Pancreas (tissue), 10 donors: ENCODE data around the gene PSEN2. TPM values are rescaled to one million over a fixed set of nuclear protein-coding genes. Genes with fewer than 3 reads are reported as not detected.

Experiments
- ATAC-seq, 4 donors: fragments of 200-7000 bp; cut with Tn5 transposase; one replicate each; pipeline versions ENCODE4 v1.8.0 to v1.9.1; 2020; ENCODE audit warnings: mild to moderate bottlenecking in 4 of 4, moderate library complexity in 4 of 4
- DNase-seq, 6 donors: peaks; one replicate each; pipeline ENCODE4 v3.0.0-alpha.2; 2020
- FAIRE-seq: peaks from 2 replicates; lab custom pipeline; 2012; peaks lifted over from hg19 to GRCh38; lab: Jason Lieb, UNC
- H3K27ac ChIP-seq, 4 donors: fragments of 200-600 bp; sonication (generic); 1 replicate in 3 of 4; 2 replicates in 1 of 4; pipeline versions ENCODE4 v1.5.0 to v1.8.0; 2020
- H3K27me3 ChIP-seq, 4 donors: fragments of 200-600 bp; one replicate each; pipeline ENCODE4 v1.8.0; 2021
- H3K36me3 ChIP-seq, 3 donors: fragments of 200-600 bp; sonication (generic) in 1 of 3; one replicate each; pipeline versions ENCODE4 v1.5.0 to v1.8.0; 2020 to 2021
- H3K4me1 ChIP-seq, 3 donors: fragments of 200-600 bp; one replicate each; pipeline ENCODE4 v1.8.0; 2021
- H3K4me3 ChIP-seq, 4 donors: fragments of 200-600 bp; sonication (generic) in 2 of 4; one replicate each; pipeline versions ENCODE4 v1.5.0 to v1.8.0; 2020 to 2021
- H3K9me3 ChIP-seq, 4 donors: fragments of 200-600 bp; one replicate each; pipeline ENCODE4 v1.8.0; 2021
- WGBS, 2 donors: extraction: QIAGEN DNeasy Blood & Tissue Kit; methylation state at CpG; one replicate each; pipeline ENCODE4 v1.1.7; 2013; 5-methylcytosine and 5-hydroxymethylcytosine counted together
- intact Hi-C, 3 donors: fragments of 100-400 bp; cut with DNase I; formaldehyde crosslinking; loops; one replicate each; pipeline versions ENCODE4 v1.11.1 to v1.14.2; 2022
- polyA plus RNA-seq, 2 donors: library from polyadenylated mRNA; stranded (reverse); fragments of 200-250 nt; gene quantifications; one replicate each; pipeline ENCODE4 v1.2.3, GENCODE V29; 2013
- total RNA-seq, 6 donors: library from RNA; stranded (reverse); fragmentation: NEBNext Ultra II Directional in 4 of 6; extraction: Animal tissue kit (Norgen Biotek cat#: 25700) in 4 of 6; gene quantifications; one replicate each; pipeline versions ENCODE4 v1.2.1 to v1.2.4, GENCODE V29; 2021 to 2023
- TF ChIP-seq, protein P1 (sequence below), 4 donors: fragments of 200-600 bp; sonication (generic) in 3 of 4; IDR thresholded peaks; one replicate each; pipeline versions ENCODE4 v1.5.0 to v1.8.0; 2021; ENCODE audit warnings: antibody characterized with exemption in 4 of 4
- donor health status: healthy with polysubstance abuse.
- donor health status: DM: no; HTN: no; CAD: no; lungs with moderate emphysema.
- donor health status: DM: no; HTN: no; CAD: no.
- donor health status: control.
- donor health status: control.
- donor health status: Bipolar disorder and iron deficiency.
- donor health status: DM: yes; HTN: yes; CAD: no.
- donor health status: DM: no; HTN: no; CAD: no.
- donor health status: DM: no; HTN: no; CAD: no.
- donor health status: DM: yes; HTN: yes; CAD: no.

PSEN2 gene
- total and polyA plus RNA-seq, 8 donors = 31.4 to 70.2 (median 40.7) TPM

- Histone ChIP-seq H3K36me3 (no peaks in the 10 kb centered on the region), H3K9me3 (no peaks in the 10 kb centered on the region), H3K4me3 (no peak overlapping the region), H3K27me3 (no peaks in the 10 kb centered on the region), H3K4me1 (no peaks in the 10 kb centered on the region), H3K27ac (no peak overlapping the region)
- peak in 3 of 4 donors; percentile 53 to 59 (median 54) for ATAC-seq
- no peak for FAIRE-seq
- TF ChIP-seq, protein P1, sequence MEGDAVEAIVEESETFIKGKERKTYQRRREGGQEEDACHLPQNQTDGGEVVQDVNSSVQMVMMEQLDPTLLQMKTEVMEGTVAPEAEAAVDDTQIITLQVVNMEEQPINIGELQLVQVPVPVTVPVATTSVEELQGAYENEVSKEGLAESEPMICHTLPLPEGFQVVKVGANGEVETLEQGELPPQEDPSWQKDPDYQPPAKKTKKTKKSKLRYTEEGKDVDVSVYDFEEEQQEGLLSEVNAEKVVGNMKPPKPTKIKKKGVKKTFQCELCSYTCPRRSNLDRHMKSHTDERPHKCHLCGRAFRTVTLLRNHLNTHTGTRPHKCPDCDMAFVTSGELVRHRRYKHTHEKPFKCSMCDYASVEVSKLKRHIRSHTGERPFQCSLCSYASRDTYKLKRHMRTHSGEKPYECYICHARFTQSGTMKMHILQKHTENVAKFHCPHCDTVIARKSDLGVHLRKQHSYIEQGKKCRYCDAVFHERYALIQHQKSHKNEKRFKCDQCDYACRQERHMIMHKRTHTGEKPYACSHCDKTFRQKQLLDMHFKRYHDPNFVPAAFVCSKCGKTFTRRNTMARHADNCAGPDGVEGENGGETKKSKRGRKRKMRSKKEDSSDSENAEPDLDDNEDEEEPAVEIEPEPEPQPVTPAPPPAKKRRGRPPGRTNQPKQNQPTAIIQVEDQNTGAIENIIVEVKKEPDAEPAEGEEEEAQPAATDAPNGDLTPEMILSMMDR (IDR thresholded peaks at IDR 0.05) = no peak
- intact Hi-C loops = no loop called here
- no peak for DNase-seq
- WGBS, 2 donors = 79 to 93% methylated on average over 4 of the region's 4 CpGs
Observed at GRCh38 chr1:226864311-226864710, 6.1 kb upstream of the PSEN2 start.

DNA sequence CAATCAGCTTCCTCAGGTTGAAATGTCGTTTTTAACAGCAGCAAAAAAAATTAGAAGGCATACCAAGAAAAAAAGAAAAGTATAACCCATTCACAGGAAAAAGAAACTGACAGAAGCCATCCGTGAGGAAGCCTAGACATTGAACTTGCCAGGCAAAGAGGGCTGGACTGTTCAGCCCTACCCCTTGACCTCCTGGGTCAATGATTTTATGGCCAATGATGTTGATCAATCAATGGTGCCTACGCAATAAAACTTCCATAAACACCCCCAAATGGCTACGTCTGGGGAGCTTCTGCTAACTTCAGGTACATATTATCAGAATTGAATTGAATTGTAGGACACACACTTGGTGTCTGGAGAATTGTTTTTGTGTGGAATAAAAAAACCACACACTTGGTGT lies 4.8 kb upstream of the PSEN2 start:
- Histone ChIP-seq H3K9me3 (no peaks in the 10 kb centered on the region), H3K4me1 (peaks cover 0 to 2% (median 0%) of the 10 kb centered on the region in 3 donors), H3K27ac (no peak overlapping the region), H3K27me3 (no peaks in the 10 kb centered on the region), H3K36me3 (no peaks in the 10 kb centered on the region), H3K4me3 (no peak overlapping the region)
- FAIRE-seq (no peak), ATAC-seq (no peak), DNase-seq (no peak)
- WGBS, 2 donors = 79 to 81% methylated on average over 4 of the region's 4 CpGs
- intact Hi-C loops = no loop called here
- TF ChIP-seq, protein P1 (IDR thresholded peaks at IDR 0.05) = no peak

DNA sequence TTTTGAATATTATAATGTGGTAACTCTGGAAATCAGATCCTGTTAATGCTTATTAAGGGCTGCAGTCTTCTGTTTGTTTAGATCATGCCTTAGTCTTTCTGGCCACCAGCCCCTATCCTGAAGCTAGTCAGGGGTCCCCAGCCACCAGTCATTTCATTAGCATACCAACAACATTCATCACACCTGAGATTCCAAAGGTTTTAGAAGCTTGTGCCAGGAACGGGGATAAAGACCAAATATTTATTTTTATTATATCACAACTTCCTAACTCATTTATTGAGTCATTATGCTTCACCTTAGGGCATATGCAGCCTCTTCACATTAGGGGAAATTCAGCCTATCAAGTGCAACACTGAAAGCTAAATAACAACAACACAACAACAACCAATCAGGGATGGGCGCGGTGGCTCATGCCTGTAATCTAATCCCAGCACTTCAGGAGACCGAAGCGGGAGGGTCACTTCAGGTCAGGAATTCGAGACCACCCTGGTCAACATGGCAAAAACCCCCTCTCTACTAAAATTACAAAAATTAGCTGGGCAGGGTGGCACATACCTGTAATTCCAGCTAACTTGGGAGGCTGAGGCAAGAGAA lies 2.9 kb upstream of the PSEN2 start:
- DNase-seq = no peak
- no peak for ATAC-seq
- TF ChIP-seq, protein P1 (IDR thresholded peaks at IDR 0.05) = no peak

GRCh38 chr1:226868726-226869125 lies 1.7 kb upstream of the PSEN2 start:
- H3K27me3 ChIP-seq = no peaks in the 10 kb centered on the region
- FAIRE-seq = no peak
- no peaks in the 10 kb centered on the region for H3K9me3 ChIP-seq
- peaks cover 0 to 12% (median 9%) of the 10 kb centered on the region in 3 donors for H3K4me1 ChIP-seq
- no peak overlapping the region for H3K4me3 ChIP-seq
- ATAC-seq = no peak
- no peaks in the 10 kb centered on the region for H3K36me3 ChIP-seq
- WGBS, 2 donors = 95 to 100% methylated on average over 1 of the region's 1 CpG
- H3K27ac ChIP-seq = no peak overlapping the region
- TF ChIP-seq, protein P1 (IDR thresholded peaks at IDR 0.05) = no peak
- DNase-seq = no peak
- intact Hi-C loops = no loop called here

More for the DNA sequence above, 2.9 kb upstream of the PSEN2 start:
- 77 to 84% methylated on average over 6 of the region's 6 CpGs for WGBS, 2 donors
- no peak for FAIRE-seq
- peaks cover 0 to 5% (median 0%) of the 10 kb centered on the region in 3 donors for H3K4me1 ChIP-seq
- H3K27ac ChIP-seq = no peak overlapping the region
- no peak overlapping the region for H3K4me3 ChIP-seq
- H3K27me3 ChIP-seq = no peaks in the 10 kb centered on the region
- intact Hi-C loops = no loop called here
- H3K36me3 ChIP-seq = no peaks in the 10 kb centered on the region
- no peaks in the 10 kb centered on the region for H3K9me3 ChIP-seq

DNA sequence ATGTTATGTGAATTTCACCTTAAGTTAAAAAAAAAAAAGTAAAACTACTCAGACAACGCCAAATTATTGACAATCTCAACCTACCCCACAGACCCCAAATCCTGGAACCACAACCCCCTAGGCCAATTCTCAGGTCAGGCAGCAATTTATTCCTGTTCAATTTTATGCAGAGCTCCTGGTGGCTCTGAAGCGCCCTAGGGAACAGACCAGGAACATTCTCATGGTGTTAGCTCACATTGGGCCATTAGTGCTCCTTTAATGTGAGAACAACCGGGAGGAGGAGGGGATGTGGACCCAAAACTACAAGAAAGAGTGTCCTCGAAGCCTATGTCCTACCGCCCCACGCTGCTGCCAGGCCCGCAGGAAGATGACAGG lies 403 bp upstream of the PSEN2 start:
- H3K27me3 ChIP-seq = no peaks in the 10 kb centered on the region
- H3K4me1 ChIP-seq = peaks cover 5 to 24% (median 21%) of the 10 kb centered on the region in 3 donors
- peak overlapping the region; percentile 64 to 81 (median 78) for H3K4me3 ChIP-seq
- DNase-seq (no peak), ATAC-seq (no peak), FAIRE-seq (no peak)
- WGBS, 2 donors = 4 to 10% methylated on average over 7 of the region's 7 CpGs
- TF ChIP-seq, protein P1 (IDR thresholded peaks at IDR 0.05) = no peak
- peak overlapping the region; percentile 46 to 88 (median 86) for H3K27ac ChIP-seq
- H3K36me3 ChIP-seq = no peaks in the 10 kb centered on the region
- intact Hi-C loops = no loop called here
- H3K9me3 ChIP-seq = no peaks in the 10 kb centered on the region
